Stimulated activated CD4-positive, alpha-beta T cell treated with anti-CD3 and anti-CD28 coated beads, Interleukin-12 subunit alpha, Interleukin-12 subunit beta, amount 100 ng/mL, for 48 hours (primary cell): ENCODE results near the gene TEPSIN.

Source experiments
- DNase-seq, 3 donors: peaks; one replicate each; pipeline ENCODE4 v3.0.0-alpha.2; 2020; ENCODE audit warnings: low read depth in 2 of 3, low spot score in 1 of 3

Gene TEPSIN

DNA sequence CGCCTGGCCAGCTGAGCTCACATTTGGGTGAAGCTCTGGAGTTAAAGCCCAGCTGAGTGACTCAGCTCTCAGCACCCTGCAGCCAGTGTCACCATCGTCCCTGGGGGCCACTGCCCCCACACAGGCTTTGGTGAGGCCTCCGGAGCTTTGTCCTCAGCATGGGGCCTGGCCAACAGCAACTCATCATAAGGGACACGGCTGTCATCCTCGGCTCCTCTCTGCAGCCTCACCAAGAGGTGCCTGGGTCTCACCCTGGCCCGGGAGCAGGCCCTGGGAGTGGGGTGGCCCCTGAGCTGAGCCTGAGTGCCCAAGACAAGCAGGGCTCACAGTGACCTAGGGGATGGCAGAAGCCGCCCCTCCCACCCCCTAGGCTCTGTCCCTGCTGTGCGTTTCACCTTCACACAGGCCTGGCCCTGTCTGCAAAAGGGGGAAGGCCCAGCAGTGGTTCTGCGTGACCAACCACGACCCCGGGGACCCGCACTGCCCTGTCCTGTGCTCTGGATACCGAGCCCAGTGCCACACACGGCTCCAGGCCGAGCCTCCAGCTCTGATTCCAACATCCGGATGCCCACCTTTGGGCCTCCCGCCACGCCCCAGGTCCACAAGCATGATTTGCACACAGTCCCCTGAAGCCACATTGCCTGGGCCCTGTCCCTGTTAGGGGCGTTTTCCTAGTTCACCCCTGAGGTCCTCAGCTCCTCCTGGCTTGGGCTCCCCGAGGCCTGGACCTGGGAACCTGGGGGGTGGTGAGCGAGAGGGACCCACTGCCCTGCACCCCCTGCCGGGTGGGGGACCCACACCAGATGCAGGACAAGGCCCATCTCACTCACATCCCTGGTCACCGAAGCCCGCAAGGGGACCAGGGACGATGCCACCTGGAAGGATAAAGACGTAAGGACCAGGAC lies 51.0 kb downstream of the TEPSIN start:
- no peak for DNase-seq

DNA sequence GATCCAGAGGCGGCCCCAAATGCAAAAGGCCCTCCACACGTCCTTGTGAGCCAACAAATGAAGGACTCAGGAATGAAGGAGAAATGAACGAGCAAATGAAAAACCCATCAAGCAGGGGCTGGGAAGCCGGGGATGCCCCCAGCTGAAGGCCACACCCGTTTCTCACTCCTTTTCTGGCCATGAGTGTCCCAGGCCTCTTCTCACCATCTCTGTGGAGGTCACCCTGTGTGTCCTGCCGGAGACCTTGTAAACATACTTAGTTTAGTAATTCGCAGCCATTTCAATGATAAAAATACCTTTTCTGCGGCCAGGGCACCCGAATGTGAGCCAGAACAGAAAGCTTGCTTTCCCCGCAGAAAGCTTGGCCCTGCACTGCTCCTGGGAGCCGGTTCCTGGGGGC lies 51.7 kb downstream of the TEPSIN start:
- DNase-seq: no peak

DNA sequence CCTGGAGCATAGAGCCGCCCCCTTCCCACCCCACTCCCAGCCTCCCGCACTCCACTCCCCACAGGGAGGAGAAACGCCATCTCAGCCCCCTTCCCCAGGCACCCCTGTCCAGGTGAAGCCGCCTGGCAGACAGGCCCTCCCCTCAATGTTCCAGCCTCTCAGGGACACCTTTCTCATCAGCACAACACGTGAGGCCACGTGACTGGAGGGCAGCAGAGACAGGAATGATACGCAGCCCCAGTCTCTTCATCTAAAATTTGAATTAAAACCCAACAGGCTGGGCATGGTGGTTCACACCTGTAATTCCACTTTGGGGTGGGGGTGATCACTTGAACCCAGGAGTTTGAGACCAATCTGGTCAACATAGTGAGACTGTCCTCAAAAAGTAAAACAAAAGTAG lies 52.7 kb downstream of the TEPSIN start:
- DNase-seq: no peak

DNA sequence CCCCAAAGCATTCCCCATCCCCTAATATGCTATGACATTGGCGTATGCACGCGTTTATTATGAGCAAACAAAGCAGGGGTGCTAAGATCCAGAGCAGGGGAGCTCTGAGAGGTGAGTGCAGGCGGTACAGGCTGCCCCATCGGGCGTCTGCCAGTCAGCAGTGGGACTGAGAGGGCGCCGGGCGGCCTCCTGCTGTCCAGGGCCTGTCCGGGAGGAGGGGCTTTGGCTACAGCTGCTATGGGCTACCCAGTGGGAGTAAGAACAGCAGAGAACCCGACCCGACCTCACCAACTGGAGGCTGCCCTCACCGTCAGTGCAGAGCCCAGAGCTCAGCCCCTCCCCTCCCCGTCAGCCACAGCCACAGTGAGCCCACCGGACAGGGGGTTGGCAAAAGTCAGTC lies 54.3 kb downstream of the TEPSIN start:
- DNase-seq: no peak

DNA sequence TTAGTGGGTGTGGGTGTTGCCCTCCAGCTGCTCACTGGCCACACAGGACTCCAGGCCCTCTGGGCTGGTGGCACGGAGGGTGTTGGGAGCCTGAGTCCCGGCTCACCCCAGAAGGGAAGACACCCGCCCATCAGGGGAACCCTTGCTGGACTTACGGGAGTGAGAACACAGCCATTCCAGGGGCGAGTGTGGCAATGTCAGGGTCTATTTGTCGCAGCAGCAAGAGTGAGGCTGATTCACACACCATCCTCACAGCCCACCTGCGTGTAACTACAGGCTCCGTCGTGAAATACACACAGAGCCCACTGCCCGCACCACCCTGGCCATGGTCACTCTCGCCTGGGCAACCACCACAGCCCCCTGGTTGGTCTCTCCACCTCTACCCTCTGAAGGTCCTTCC lies 55.0 kb downstream of the TEPSIN start:
- no peak for DNase-seq

DNA sequence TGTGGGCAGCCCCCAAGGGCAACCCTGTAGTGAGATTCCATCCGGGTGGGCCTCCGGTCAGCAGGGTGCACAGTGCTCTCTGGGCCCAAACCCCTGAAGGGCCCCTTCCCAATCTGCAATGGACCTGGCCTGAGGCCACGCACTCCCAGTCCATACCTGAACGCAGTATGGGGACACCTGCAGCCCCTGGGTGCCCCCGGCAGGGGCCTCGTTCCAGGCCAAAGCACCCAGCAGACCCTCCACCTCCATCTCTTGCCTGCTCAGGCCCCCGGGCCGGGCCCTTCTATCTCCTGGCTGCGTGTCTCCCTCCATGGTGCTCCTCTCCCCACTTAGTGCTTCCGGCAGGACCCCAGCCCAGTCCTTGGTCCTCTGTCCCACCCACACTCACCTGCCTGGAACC lies 55.5 kb downstream of the TEPSIN start:
- no peak for DNase-seq

DNA sequence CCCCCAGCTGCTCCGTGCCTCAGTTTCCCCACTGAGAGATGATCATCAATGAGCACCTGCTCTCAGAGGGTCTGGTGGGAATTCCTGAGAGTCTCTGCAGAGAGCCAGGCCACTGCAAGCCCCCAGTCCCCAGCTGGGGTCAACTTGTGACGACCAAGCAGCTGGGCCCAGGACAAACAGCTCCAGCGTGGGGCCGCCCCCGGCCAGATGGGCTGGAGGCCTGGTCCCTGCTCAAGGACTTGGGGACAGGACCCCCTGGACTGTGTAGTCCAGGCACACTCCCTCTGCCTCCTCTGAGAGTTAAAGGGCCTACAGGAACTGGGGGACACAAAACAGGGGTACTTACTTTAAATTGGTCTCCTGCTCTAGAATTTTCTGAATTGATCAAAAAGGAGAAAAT lies 56.3 kb downstream of the TEPSIN start:
- DNase-seq: no peak

DNA sequence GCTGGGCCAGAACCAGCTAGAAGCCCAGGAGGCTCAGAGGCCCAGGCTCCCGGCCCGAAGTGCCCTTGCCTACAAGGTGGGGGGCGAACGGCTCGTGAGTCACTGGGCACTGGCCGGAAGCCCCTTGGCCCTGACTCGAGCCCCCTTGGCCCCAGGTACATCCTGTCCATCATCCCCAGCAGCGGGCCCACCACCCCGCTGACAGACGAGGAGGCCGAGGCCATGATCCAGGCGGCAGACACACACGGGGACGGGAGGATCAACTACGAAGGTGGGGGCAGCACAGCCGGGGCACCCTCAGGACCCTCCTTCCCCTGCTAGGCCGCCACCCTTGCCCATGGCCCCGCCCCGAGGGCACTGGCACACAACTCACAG lies 57.1 kb downstream of the TEPSIN start:
- no peak for DNase-seq

DNA sequence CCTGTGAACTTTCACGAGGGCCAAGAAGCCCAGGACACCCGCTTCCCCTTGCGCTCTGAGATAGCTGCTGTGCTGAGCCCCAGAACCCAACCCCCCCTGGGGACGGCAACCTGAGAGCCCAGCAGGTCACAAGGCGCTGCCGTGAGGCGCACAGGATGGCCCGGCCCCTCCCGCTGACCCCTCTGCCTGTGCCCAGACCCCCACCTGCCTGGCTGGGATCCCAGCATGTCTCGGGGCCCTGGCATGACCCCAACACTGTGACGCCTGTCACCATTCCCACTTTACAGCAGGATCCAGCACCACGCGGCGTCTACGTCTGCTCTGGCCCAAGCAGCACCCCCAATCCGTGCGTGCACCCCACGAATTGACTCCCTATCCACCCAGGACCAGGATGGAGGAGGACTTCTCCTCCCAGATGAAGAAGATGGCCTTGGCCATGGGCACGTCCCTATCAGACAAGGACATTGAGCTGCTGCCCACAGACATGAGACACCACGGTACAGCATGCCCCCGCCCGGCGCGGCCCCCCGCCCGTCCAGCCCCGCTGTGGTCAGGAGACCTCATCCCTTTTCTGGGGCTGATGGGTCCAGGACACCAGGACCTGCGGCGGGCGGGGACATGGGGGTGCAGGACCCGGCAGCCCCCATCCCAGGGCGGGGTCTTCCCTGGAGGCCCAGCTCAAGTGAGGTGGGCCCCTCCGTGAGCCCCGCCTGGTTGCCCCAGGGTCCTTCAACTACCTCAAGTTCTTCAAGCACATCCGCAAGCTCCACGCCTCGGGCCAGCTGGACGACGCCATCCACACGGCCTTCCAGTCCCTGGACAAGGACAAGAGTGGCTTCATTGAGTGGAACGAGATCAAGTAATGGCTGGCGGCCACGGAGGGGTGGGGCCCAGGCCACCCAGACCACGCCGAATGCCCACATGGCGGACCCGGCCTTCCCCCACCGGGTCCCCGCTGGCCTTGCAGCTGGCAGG lies 57.7 kb downstream of the TEPSIN start:
- DNase-seq: no peak

DNA sequence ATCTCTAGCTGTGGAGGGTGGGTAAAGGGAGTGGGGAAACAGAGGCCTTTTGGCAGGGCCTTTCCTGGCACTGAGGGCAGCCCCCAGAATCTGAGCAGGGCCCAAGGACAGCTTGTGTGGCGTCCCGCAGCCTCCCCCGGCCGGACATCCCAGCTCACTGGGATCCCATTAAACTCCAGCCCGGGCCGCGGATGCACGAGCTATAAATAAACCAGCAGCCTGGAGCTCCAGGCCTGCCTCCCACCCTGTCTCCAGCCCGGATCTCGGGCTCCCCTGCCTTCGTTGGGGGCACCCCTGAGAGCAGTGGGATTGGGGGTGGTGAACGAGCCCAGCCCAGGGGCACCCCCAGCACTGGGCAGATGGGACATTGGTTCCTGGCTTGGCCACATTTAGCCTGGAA lies 59.0 kb downstream of the TEPSIN start:
- no peak for DNase-seq

DNA sequence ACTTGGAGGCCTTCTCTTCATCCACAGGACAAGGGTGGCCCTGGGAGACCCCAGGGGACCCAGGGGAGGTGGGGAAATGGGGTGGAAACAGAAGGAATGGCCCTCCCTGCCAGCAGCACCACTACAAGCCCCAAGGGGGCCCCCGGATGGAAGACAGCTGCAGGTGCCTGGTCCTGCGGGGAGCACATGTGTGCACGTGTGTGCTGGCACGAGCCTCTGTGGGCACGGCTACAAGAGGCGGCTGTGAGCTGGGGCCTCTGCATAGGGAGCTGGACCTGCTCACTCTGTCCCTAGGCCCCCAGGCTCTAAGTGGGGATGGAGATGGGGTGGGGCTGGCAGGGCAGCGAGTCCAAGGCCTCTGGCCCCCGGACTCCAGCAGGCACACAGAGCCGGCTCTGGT lies 59.6 kb downstream of the TEPSIN start:
- no peak for DNase-seq
